HG02798 (cell line): ENCODE results near the gene OSER1.

Experiments used
- ATAC-seq: cut with Tn5 transposase; IDR thresholded peaks from one replicate; pipeline ENCODE4 v1.9.1; 2021; ENCODE audit warnings: mild to moderate bottlenecking; ENCODE audit not compliant: unreplicated experiment, poor library complexity

The OSER1 gene

DNA sequence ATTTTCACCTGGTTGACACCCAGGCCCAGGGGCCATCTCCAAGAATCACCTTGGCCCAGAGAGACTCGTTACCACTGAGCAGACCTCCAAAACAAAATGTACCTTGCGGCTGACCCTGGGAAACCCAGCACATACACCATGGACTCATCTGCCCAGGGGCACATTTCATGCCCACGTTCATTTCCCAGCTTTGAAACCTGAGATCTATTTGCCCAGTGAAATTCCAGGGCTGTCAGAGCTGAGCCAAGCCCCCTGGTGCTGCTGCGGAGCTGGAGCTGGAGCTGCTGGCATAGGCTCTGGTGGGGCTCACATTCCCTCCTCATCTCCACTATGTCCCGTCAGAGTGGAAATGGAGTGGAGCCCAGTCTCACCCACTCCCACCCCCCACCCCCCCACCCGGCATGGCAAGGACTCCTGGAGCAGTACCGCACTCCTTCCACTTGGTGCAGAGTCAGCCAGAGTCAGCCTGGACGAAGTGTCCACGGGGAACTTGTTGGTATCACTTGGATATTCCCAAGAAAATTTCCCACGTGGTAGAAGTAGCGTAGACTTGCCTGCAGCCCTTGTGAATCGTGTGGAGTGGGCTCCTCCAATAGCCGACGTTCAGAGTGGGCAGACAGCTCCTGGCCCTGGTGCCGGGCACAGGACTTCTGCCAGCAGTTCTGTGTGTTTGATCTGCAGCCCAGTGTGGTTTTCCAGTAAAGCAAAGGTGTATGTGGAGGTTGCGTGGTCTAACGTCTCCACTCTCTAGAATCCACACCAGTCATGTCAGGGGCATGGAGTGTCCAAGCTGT, 18.1 kb upstream of the OSER1 start:
- ATAC-seq, result no peak

DNA sequence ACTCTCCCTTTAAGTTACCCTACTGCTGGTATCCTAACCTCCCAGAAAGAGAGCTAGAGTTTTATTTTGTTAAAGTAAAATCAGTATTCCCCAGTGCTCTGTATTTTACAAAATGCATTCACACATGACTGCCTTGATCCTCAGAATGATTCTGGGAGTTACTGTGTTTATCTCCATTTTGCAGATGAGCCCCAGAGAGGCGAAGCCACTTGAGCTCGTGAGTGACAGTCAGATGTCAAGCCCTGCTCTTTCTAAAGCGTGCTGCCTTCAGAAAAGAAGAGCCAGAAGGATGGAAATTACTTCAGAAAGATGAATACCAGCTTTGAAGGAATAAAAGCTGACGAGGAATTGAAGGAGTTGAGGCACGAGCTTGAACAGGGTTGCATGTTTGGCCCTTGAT, 14.1 kb upstream of the OSER1 start:
- ATAC-seq, result no peak

DNA sequence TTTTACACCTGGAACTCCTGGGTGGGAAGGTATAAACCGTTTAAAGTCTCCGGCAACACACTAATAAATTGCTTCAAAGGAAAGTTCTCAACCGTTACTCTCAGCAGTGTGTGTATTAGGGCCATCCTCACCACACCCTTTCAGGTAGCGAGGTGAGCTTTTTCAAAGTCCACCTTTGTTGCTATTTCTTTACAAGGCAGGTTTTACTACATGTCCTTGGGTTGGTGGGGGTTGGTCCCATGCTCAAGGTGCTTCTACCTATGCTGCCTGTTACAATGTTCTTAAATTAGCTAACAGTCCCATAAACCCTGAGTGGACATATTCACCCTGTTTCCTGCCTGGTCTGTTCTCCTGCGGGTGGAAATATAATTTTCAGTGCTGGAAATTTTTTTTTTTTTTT, 13.2 kb upstream of the OSER1 start:
- no peak for ATAC-seq

DNA sequence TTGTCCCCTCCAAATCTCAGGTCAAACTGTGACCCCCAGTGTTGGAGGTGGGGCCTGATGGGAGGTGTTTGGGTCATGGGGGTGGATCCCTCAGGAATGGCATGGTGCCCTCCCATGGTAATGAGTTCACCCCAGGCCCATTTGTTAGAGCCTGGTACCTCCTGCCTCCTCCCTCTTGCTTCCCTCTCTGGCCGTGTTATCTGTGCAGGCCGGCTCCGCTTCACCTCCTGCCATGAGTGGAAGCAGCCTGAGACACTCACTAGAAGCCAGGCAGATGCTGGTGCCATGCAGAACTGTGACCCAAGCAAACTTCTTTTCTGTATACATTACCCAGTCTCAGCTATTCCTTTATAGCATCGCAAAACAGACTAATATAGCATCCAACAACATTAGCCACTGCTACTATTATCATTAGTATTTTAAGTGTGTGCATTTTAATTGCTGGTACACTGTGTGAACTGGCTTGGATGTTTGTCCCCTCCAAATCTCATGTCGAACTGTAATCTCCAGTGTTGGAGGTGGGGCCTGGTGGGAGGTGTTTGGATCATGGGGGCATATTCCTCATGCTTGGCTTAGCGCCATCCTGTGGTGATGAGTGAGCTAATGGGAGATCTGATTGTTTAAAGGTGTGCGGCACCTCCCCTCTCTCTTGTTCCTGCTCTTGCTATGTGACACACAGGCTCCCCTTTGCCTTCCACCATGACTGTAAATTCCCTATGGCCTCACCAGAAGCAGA, 12.2 kb upstream of the OSER1 start:
- no peak for ATAC-seq

DNA sequence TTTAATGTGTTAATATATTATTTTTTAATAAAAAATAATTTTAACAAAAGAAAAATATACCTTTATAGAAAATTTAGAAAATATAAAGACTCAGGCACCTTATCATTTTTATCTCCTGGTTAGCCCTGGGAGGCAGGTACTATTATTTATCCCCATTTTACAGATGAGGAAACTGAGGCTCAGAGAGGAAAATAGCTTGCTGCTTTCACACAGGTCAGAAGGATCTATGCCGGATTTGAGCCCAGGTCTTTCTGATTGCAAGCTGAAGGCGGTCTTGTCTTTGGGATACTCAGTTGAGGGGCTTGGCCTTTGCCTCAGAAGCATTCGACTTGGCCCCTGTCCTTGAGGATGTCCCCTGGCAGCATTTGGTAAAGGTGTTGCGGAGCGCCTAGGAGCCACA, 11.5 kb upstream of the OSER1 start:
- no peak for ATAC-seq

DNA sequence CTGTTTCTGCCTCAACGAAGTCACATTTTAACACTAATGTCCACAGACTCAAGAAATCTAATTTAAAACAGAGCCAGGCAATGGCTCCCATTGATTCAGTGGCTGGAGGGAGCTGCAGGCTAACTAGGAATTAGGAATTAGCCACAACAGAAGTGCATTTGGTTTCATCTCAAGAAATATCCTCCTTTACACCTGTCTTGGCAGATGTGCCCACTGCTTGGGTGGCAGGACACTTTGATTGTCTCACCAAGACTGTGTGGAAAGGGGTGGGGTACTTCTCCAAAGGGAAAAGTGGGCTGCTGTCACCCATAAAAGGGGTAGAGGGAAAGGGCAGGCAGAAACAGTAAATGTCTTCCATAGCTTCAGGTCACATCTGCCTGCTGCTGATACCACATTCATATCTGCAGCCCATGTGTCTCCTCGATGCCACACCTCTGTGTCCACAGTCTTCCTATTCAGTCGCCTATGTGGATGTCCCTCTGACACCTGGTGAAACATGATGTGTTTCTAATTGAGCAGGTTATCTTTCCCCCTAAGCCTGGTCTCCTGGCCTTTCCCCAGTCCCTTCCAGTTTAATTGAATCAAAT, 10.9 kb upstream of the OSER1 start:
- no peak for ATAC-seq

DNA sequence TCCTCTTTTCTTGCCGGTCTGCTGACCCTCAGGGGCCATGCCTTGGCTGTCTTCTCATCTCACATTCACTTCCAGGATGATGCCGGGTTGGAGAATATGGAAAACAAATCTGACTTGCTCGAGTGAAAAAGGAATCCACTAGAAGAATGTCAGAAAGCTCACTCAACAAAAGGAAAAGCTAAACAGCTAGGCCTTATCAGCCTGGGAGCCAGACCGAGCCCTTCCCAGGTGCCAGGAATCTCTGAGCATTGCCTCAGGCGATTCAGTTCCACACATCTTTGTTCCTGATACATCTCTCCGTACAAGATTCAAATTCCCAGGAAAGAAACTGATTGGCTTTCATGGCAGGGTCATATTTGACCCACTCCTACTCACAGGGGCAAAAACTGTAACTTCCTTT, 9.2 kb upstream of the OSER1 start:
- ATAC-seq, result no peak

DNA sequence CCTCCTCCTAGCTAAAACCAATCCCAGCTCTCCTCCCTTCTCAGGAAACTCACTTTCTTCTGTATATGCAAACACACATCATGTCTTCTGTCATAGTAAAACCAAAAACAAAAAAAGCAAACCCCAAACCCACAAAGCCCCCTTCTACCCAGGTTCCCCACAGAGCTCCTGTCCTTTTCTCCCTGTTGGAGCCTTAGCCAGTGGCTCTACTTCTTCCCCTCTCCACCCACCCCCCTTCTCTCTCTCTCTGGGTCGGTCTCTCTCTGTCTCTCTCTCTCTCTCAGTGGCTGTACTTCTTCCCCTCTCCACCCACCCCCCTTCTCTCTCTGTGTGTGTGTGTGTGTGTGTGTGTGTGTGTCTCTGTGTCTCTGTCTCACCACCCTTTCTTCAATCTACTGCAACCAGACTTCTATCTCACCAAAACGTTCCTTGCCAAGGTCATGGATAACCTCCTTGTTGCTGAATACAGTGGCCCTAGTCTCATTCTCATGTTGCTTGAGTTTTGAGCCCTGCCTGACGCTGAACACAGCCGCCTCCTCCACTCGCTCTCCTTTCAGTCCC, 8.7 kb upstream of the OSER1 start:
- ATAC-seq, result no peak

DNA sequence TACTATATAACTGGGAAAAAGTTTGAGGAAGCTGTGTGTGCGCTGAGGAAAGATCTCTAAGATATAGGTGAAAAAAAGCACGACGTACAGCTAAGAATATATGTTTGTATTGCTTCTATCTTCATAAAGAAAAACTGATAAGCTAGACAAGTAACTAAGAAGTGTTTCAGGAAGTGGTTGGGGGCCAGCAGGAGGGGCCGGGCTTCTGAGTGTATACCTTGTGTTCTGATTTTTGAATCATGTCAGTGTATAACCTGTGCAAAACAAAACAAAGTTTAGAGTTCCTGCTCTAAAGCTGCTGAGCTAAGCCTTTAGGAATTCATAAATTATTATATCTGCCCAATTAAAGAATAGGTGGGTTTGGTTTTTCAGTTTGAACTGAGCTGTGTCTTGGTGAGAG, 7.9 kb upstream of the OSER1 start:
- no peak for ATAC-seq

DNA sequence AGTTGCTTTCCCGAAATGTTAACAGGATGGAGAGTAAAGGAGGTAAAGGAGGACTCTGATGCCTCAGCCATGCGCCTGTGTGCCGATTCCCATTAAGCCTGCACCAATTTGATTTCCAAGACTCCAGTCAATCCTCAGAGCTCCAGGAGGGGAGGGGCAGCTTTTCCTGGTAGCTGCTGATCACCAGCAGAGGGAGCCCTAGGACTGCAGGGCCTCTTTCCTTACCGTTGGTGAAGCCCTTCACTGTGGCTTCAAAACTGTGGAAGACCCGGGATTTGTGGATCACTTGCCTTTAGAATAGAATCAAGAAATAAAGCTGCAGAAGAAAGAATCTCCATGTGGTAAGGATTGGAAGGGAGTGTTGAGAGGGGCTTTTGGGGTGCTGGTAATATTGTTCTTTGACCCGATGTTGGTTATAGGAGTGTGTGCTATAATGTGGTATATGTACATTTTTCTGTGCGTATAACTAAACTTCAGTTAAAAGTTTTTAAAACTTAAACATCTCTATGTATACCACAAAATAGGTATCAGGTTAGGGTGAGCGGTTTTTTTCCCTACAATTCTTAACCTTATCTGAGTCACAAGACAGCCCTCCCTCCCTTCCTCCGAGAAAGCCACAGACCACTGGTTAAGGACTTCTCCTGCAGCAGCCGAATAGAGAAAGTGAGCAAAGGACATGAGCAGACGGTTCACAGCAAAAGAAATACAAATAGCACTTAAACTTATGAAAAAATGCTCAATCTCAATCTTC, 6.9 kb upstream of the OSER1 start:
- no peak for ATAC-seq

DNA sequence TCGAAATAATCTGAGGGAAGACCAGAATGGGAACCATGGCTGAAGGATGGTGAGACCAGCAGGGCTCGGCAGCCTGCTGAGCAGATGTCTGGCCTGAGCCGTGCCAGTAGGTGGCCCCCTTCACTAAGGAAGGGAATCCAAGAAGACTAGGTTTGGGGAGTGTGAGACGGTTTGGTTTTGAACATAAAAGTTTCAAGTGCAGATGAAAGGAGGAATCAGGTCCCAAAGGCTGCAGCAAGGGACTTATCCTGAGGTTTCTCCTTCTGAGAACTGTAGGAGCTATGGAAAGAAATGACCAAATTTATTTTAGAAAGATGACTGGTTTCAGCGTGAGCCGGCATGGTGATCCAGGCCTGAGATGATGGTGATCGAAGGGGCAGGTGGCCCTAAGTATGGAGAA, 4.6 kb upstream of the OSER1 start:
- ATAC-seq, result no peak

DNA sequence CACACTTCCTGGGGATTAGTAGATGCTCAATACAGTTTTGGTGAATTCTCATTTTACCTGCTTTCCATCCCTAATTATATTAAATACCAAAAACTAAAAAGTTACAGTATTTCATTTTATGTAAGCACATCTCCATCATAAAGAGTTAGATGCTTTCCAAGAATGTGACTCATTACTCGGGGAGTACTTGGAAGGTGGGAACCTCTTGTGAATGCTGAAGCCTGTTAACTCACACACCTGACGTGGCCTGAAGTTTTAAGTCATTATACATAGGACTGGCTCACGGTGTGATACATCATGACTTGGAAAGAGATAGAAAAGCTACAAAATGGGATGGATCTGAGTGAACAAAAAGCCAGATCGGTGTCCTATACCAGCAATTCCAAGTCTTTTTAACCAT, 2.2 kb upstream of the OSER1 start:
- ATAC-seq, result no peak

DNA sequence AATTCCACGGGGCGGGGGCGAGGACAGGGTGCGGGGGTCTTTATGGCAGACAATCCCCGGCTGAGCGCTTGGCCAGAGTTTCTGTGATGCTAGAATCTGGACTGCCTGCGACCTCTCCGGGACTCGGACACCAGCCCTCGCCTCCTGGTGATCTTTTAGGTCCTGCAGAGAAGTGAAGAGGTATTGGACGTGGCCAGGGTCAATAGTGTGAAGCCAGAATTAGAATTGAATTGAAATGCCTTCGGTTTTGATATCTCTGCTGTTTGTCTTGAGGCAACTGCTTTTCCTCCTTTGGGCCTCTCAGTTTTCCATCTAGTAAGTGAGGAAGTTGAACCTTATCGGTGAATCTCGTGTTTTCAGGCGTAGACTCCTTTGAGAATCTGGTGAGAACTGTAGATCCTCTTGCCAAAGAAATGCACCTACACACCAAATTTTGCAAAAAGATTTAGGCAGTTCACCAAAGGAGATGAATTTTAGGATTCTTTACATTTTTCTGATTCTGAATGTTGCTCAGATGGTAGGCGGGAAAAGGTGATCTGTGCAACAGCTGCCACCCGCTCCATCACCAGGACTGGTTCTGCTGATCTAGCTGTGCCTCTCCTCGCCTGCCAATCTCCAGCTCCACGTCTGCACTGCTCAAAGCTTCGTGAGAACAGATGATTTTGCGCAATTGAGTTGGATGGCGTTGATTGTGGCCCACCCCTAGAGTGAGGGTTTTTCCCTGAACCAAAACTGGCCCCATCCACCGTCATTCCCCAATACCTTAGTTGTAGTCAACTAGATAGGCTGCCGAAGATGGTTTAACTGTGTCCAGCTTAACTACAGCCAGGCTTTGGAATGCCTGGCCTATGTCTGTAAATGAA, 837 bp upstream of the OSER1 start:
- no peak for ATAC-seq

DNA sequence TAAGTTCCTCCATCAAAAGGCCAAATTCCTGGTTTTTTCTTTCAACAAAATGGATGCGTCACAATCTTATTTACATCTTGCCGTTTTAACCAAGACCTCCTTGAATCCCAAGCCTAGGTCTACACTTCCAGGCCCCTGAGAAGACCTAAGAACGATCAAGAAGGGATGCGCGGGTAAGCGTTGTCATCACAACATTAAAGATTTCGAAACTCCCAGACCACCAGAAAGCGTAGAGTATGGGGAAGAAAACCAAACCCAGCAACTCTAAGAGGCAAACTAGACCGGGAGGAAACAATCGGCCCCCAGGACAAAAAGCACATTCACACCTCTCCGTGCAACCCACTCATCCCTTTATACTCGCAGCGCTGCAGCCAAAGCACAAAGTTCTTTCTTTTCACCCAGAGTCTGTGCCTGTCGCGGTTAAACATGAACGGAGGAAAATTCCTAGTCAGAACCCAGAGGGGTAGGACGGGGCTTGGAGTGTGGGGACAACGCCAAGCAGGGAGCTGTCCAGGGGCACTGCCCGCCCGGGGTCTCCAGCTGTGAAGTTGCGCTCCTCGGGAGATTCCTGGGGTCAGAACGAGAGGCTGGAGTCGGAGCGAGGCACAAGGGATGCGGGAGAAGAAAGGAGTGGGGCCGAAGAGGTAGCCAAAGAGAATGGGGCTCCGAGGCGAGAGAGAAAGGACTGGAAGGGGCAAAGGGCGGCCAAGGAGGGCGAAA, 725 bp downstream of the OSER1 start:
- ATAC-seq, result no peak

DNA sequence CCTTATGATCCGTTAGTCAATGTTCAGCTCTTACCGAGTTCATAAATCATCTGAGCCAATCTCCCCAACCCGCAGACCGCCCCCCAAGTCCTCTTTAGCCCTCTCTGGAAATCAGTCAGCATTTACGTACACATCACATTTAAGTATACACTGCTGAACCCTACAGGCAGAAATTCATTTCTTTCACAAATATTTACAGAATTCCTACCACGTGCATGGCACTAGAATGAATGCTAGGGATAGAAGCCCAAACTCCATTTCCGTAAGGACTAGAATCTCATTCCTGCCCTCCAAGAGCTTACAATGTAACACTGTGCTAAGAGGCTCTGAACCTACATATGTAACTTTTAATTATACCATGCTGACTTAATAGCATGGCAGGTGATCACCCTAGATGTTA, 1.8 kb downstream of the OSER1 start:
- no peak for ATAC-seq

DNA sequence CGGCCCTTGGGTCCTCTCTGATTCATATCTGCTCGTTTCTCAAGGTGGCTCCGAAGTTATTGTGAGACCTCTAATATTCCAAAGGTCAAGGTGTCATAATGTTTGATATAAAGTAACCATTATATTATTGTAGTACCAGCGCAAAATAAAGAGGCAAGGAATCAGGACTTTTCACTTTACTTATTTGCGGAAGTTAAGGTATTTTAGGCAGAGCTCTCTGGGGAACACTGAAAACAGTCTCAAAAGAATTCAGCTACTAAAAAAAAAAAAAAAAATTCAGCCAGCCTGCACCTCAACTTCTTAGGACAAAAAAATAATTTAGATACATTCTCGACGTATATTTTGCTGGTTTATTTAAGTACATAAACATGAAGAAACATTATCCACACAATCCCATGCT, 2.4 kb downstream of the OSER1 start:
- no peak for ATAC-seq

DNA sequence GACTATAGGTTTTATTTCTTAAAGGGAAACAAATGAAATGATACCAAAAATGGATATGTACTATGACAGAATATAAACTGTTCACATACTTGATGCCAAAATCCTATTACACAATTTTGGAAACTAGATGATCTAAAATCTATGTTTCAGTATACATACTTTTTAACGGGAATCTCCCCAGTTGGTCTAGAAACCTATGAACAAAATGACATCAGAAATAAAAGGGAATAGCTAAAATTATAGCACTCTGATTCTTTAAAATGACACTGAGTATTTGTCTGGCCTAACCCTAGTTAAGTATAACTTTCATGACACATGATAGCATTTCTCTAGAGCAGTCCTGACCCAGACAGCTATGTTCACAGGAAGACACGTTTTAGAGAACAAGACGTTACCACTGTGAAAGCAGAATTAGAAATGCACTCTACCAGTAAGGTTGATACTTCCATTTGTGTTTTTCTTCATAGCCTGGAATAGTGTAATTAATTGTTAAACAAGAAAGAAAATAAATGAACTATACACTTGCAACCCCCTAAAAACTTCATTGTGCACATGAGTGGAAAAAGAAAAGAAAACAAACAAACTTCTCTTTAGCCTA, 3.3 kb downstream of the OSER1 start:
- no peak for ATAC-seq

DNA sequence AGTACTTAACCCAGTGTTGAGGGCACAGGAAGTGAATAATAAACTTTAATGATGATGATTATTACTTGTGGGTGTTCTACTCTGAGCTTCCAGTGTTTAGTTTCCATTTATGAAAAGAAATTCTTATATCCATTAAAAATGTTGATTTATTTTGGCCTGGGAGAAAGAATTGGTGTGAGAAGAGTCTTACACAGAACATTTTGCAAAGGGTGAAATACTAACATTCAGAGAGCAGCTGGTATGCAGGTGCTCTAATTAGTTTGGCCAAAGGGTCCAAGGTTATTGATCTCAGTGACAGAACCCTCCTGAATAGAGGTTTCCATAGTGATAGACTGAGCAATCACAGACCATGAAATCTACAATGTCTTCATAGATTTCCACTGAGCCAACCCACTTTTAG, 4.4 kb downstream of the OSER1 start:
- no peak for ATAC-seq

DNA sequence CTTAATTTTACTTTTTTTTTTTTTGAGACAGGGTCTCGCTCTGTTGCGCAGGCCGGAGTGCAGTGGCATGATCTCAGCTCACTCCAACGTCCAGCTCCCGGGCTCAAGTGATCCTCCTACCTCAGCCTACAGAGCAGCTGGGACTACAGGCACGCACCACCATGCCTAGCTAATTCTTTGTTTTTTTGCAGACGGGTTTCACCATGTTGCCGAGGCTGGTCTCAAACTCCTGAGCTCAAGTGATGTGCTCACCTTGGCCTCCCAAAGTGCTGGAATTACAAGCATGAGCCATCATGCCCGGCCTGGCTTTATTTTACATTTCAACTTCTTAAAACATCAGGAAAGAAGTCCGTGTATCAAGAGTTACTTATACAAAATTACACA, 5.7 kb downstream of the OSER1 start:
- ATAC-seq, result no peak
